SK-N-SH treated with all-trans-retinoic acid at 6 μM for 48 hours (cell line): ENCODE measurements around the gene FKBP4.

ENCODE experiments used
- ATAC-seq: fragments of 200-7000 bp; cut with Tn5 transposase; 3 replicates; pipeline ENCODE4 v1.9.1; 2020; ENCODE audit warnings: mild to moderate bottlenecking, moderate library complexity
- ARNTL ChIP-seq: fragments of 450-650 bp; formaldehyde crosslinking; IDR thresholded peaks from 2 replicates; pipeline ENCODE4 v1.5.0; 2020; ENCODE audit warnings: low read depth, mild to moderate bottlenecking, moderate library complexity, borderline replicate concordance
- BACH2 ChIP-seq: fragments of 250-450 bp; sonication (Bioruptor Pico); IDR thresholded peaks from 2 replicates; pipeline ENCODE4 v1.9.0; 2021; ENCODE audit warnings: mild to moderate bottlenecking, borderline replicate concordance
- CSDC2 ChIP-seq: fragments of 250-450 bp; sonication (Bioruptor Pico); IDR thresholded peaks from 2 replicates; pipeline ENCODE4 v1.5.0; 2020; ENCODE audit warnings: mild to moderate bottlenecking, moderate library complexity
- GLIS3 ChIP-seq: fragments of 250-450 bp; sonication (Bioruptor Pico); IDR thresholded peaks from 2 replicates; pipeline ENCODE4 v1.5.0; 2020; ENCODE audit warnings: mild to moderate bottlenecking, moderate library complexity
- ISL1 ChIP-seq: fragments of 250-450 bp; sonication (Bioruptor Pico); IDR thresholded peaks from 2 replicates; pipeline ENCODE4 v2.1.2; 2022; ENCODE audit warnings: mild to moderate bottlenecking, moderate library complexity
- OSR1 ChIP-seq: fragments of 250-450 bp; sonication (Bioruptor Pico); IDR thresholded peaks from 2 replicates; pipeline ENCODE4 v1.8.0; 2022; ENCODE audit warnings: moderate library complexity, mild to moderate bottlenecking, inconsistent platforms
- PPARA ChIP-seq: fragments of 250-450 bp; sonication (Bioruptor Pico); IDR thresholded peaks from 2 replicates; pipeline ENCODE4 v1.5.0; 2020; ENCODE audit warnings: mild to moderate bottlenecking, borderline replicate concordance
- RARB ChIP-seq: fragments of 250-450 bp; sonication (Bioruptor Pico); IDR thresholded peaks from 2 replicates; pipeline ENCODE4 v1.8.0; 2021; ENCODE audit warnings: mild to moderate bottlenecking, moderate library complexity
- SNAI2 ChIP-seq: fragments of 250-450 bp; sonication (Bioruptor Pico); IDR thresholded peaks from 2 replicates; pipeline ENCODE4 v1.5.0; 2020; ENCODE audit warnings: mild to moderate bottlenecking, moderate library complexity
- TCF4 ChIP-seq: fragments of 250-450 bp; sonication (Bioruptor Pico); IDR thresholded peaks from 2 replicates; pipeline ENCODE4 v1.8.0; 2021; ENCODE audit warnings: mild to moderate bottlenecking, moderate library complexity, borderline replicate concordance
- TOX ChIP-seq: fragments of 250-450 bp; sonication (Bioruptor Pico); IDR thresholded peaks from 2 replicates; pipeline ENCODE4 v1.8.0; 2021; ENCODE audit warnings: mild to moderate bottlenecking, moderate library complexity, borderline replicate concordance
- ZC3H10 ChIP-seq: fragments of 250-450 bp; sonication (Bioruptor Pico); IDR thresholded peaks from 2 replicates; pipeline ENCODE4 v1.5.1; 2021; ENCODE audit warnings: mild to moderate bottlenecking, moderate library complexity
- ZFP3 ChIP-seq: fragments of 250-450 bp; sonication (Bioruptor Pico); IDR thresholded peaks from 2 replicates; pipeline ENCODE4 v1.5.0; 2020; ENCODE audit warnings: mild to moderate bottlenecking, moderate library complexity
- ZFP30 ChIP-seq: fragments of 450-650 bp; formaldehyde crosslinking; IDR thresholded peaks from 2 replicates; pipeline ENCODE4 v1.5.0; 2022; ENCODE audit warnings: mild to moderate bottlenecking, moderate library complexity
- ZNF565 ChIP-seq: fragments of 450-650 bp; formaldehyde crosslinking; conservative IDR thresholded peaks from 2 replicates; pipeline ENCODE4 v1.5.0; 2020; ENCODE audit warnings: low read depth, mild to moderate bottlenecking, moderate library complexity
- ZNF70 ChIP-seq: fragments of 450-650 bp; formaldehyde crosslinking; IDR thresholded peaks from 2 replicates; pipeline ENCODE4 v1.5.0; 2020; ENCODE audit warnings: mild to moderate bottlenecking, moderate library complexity
- ZNF8 ChIP-seq: fragments of 450-650 bp; formaldehyde crosslinking; IDR thresholded peaks from 2 replicates; pipeline ENCODE4 v1.5.0; 2020; ENCODE audit warnings: mild to moderate bottlenecking, moderate library complexity
- TF ChIP-seq, protein P1 (sequence below): fragments of 250-450 bp; sonication (Bioruptor Pico); IDR thresholded peaks from 2 replicates; pipeline ENCODE4 v1.8.0; 2020; ENCODE audit warnings: mild to moderate bottlenecking, moderate library complexity, borderline replicate concordance
- TF ChIP-seq, protein P2 (sequence below): fragments of 250-450 bp; sonication (Bioruptor Pico); IDR thresholded peaks from 2 replicates; pipeline ENCODE4 v1.5.0; 2020; ENCODE audit warnings: mild to moderate bottlenecking, moderate library complexity

Gene FKBP4

DNA sequence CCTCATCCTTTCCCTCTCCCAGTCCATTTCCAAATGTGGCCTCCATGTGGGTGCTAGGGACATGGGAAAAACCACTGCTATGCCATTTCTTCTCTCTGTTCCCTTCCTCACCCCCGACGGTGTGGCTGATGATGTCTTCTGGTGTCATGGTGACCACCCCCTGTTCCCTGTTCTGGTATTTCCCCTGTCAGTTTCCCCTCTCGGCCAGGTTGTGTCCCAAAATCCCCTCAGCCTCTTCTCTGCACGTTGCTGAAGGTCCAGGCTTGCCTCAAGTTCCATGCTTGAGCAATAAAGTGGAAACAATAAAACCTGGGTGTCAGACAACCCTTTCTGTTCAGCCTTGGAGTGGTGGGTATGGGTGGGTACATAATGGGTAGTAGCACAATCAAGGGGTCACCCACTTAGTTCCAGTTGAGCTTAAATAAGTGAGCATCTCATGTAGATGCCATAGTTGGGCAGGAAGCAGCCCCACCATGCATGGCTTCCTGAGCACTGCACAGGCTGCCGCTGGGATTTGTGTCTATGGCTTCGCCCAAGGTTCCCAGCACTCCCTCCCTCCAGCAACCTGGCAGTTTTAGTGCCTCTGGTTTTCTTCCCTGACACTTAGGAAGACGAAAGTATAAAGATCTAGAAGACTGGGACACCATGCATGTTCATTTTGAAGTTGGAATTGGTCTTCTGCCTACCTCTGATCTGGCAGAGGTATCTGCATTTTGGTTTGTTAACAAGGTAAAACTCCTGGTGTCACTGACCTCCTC, 9.0 kb downstream of the FKBP4 start:
- TF ChIP-seq GLIS3 (no peak), BACH2 (CRISPR knock-in tag) (no peak), RARB (CRISPR knock-in tag) (no peak), TOX (CRISPR knock-in tag) (no peak), ZNF70 (CRISPR knock-in tag) (no peak), PPARA (CRISPR knock-in tag) (no peak), ZC3H10 (CRISPR knock-in tag) (no peak)

DNA sequence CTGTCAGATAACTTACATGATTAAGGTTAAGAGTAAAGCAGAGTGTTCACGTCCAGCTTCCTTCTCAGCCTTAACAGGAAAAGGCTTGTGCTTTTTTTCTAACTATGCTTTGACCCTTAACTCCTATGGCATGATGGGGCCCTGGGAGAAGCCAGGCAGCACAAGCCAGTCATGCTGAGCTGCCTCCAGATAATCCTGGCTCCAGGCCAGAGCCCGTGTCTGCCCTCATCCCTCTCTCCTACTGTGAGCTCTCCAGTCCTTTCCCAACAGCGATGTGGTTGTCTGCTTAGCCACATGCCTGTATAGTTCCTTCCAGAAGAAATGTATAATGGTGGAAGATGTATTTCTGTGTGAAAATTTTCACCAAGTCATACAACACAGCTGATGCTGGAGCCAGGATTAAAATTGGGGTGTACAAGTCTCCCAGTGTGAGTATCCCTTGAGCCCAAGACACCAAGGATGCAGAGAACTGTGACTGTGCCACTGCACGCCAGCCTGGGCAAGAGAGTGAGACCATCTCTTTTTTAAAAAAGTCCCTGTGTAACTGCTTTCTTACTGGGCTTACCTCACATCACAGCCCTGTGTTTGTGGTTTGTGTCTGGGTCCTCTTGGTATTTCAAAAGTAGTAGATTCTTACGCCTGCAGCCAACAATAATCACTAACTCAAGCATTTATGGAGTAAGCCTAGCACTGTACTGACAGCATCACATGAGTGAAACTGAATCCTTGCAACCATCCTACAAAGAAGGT, 9.8 kb downstream of the FKBP4 start:
- TF ChIP-seq ZC3H10 (CRISPR knock-in tag) (no peak), ZNF565 (CRISPR knock-in tag) (no peak), ZFP3 (CRISPR knock-in tag) (no peak), RARB (CRISPR knock-in tag) (no peak), TOX (CRISPR knock-in tag) (no peak), ZNF8 (CRISPR knock-in tag) (no peak), BACH2 (CRISPR knock-in tag) (no peak), ZFP30 (CRISPR knock-in tag) (no peak), CSDC2 (CRISPR knock-in tag) (no peak), TCF4 (CRISPR knock-in tag) (no peak), PPARA (CRISPR knock-in tag) (no peak), SNAI2 (CRISPR knock-in tag) (no peak)
- TF ChIP-seq, protein P1, sequence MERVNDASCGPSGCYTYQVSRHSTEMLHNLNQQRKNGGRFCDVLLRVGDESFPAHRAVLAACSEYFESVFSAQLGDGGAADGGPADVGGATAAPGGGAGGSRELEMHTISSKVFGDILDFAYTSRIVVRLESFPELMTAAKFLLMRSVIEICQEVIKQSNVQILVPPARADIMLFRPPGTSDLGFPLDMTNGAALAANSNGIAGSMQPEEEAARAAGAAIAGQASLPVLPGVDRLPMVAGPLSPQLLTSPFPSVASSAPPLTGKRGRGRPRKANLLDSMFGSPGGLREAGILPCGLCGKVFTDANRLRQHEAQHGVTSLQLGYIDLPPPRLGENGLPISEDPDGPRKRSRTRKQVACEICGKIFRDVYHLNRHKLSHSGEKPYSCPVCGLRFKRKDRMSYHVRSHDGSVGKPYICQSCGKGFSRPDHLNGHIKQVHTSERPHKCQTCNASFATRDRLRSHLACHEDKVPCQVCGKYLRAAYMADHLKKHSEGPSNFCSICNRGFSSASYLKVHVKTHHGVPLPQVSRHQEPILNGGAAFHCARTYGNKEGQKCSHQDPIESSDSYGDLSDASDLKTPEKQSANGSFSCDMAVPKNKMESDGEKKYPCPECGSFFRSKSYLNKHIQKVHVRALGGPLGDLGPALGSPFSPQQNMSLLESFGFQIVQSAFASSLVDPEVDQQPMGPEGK (CRISPR knock-in tag): no peak
- TF ChIP-seq, protein P2, sequence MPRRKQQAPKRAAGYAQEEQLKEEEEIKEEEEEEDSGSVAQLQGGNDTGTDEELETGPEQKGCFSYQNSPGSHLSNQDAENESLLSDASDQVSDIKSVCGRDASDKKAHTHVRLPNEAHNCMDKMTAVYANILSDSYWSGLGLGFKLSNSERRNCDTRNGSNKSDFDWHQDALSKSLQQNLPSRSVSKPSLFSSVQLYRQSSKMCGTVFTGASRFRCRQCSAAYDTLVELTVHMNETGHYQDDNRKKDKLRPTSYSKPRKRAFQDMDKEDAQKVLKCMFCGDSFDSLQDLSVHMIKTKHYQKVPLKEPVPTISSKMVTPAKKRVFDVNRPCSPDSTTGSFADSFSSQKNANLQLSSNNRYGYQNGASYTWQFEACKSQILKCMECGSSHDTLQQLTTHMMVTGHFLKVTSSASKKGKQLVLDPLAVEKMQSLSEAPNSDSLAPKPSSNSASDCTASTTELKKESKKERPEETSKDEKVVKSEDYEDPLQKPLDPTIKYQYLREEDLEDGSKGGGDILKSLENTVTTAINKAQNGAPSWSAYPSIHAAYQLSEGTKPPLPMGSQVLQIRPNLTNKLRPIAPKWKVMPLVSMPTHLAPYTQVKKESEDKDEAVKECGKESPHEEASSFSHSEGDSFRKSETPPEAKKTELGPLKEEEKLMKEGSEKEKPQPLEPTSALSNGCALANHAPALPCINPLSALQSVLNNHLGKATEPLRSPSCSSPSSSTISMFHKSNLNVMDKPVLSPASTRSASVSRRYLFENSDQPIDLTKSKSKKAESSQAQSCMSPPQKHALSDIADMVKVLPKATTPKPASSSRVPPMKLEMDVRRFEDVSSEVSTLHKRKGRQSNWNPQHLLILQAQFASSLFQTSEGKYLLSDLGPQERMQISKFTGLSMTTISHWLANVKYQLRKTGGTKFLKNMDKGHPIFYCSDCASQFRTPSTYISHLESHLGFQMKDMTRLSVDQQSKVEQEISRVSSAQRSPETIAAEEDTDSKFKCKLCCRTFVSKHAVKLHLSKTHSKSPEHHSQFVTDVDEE (CRISPR knock-in tag): no peak
- ATAC-seq: peak; percentile 50; the same call in 2 of the 3 replicates

More for the DNA sequence above, 9.0 kb downstream of the FKBP4 start:
- ATAC-seq: no peak

DNA sequence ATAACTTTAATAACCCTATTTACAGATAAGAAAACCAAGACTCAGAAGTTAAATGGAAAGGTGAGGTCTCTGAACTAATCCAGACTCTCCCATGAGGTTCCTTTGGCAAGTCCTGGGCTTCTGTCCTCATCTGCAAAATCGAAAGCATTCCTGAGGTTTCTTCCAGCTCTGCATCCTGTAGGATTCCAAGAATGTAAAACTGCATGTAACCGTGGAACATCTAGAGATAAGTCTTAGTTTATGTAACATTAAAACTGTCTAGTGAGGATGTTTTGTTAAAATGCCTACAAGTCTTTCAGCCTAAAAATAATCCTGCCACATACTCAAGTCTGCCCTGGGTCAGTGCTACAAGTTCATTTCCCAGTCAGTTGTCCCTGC, 10.4 kb downstream of the FKBP4 start:
- ATAC-seq: no peak

DNA sequence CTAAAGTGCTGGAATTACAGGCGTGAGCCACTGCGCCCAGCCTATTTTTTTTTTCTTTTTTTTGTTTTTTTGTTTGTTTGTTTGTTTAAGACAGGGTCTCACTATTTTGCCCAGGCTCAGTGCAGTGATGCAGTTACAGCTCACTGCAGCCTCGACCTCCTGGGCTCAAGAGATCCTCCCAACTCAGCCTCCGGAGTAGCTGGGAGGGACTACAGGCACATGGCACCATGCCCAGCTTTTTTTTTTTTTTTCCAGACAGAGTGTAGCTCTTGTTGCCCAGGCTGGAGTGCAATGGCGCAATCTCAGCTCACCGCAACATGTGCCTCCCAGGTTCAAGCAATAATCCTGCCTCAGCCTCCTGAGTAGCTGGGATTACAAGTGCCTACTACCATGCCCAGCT, 11.9 kb downstream of the FKBP4 start:
- TF ChIP-seq ZC3H10 (CRISPR knock-in tag): no peak
- ATAC-seq: no peak

More for the DNA sequence above, 10.4 kb downstream of the FKBP4 start:
- TF ChIP-seq ARNTL (CRISPR knock-in tag) (no peak), ZC3H10 (CRISPR knock-in tag) (no peak), ZFP30 (CRISPR knock-in tag) (no peak), ZFP3 (CRISPR knock-in tag) (no peak), GLIS3 (no peak), BACH2 (CRISPR knock-in tag) (no peak), ISL1 (no peak), TOX (CRISPR knock-in tag) (no peak), OSR1 (CRISPR knock-in tag) (no peak), SNAI2 (CRISPR knock-in tag) (no peak), ZNF565 (CRISPR knock-in tag) (no peak), RARB (CRISPR knock-in tag) (no peak), TCF4 (CRISPR knock-in tag) (no peak)

DNA sequence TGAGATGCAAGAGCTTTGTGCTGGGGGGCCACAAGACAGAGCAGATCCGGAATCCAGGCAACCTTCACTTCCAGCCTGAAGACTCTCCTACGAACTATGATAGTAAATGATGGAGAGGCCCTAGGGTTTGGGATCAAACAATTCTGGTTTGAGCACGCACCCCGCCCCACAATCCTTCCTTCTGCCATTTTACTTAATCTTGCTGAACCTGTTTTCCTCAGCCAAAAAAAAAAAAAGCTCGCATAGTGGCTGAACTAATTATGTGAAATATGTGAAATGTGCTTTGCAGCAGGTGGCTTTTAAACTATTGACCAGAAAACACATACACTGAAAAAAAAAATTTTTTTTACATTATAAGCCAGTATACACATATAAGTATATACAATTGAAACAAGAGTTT, 17.0 kb downstream of the FKBP4 start:
- TF ChIP-seq TOX (CRISPR knock-in tag): no peak
- ATAC-seq: no peak
